DND-41 (cell line): ENCODE measurements around the gene MCTP1.

Experiments used
- CTCF ChIP-seq: IDR thresholded peaks from 2 replicates; pipeline ENCODE4 v1.5.1; 2012; ENCODE audit warnings: borderline replicate concordance, low read length, moderate library complexity, mild to moderate bottlenecking; ENCODE audit not compliant: poor library complexity, severe bottlenecking; ENCODE audit errors: extremely low read depth
- EZH2 ChIP-seq: IDR thresholded peaks from 3 replicates; pipeline ENCODE4 v1.6.1; 2012; ENCODE audit warnings: borderline replicate concordance, low read depth, mild to moderate bottlenecking, moderate library complexity, low read length, inconsistent platforms; ENCODE audit not compliant: severe bottlenecking

GRCh38 chr5:95237324-95237723 is 47.6 kb downstream of the MCTP1 start:
- TF ChIP-seq CTCF (peak; percentile 11), EZH2 (no peak)
